Liver (tissue), 9 donors: ENCODE results near the gene PARD3. TPM values are rescaled to one million over a fixed set of nuclear protein-coding genes. Genes with fewer than 3 reads are reported as not detected.

Experiments used
- DNase-seq: peaks from one replicate; pipeline ENCODE4 v3.0.0-alpha.2; 2017; ENCODE audit warnings: low spot score
- H3K27ac ChIP-seq, 2 donors: one replicate each; pipeline ENCODE4 v1.7.0; 2013; ENCODE audit warnings: inconsistent platforms in 2 of 2, low read length in 2 of 2, control low read depth in 1 of 2, low read depth in 1 of 2, mild to moderate bottlenecking in 1 of 2
- H3K27me3 ChIP-seq, 4 donors: one replicate each; pipeline versions ENCODE4 v1.6.1 to v1.7.0; 2013; ENCODE audit warnings: low read length in 3 of 4, inconsistent platforms in 1 of 4, mild to moderate bottlenecking in 1 of 4, moderate library complexity in 1 of 4; ENCODE audit not compliant: control insufficient read depth in 4 of 4, insufficient read depth in 4 of 4
- H3K36me3 ChIP-seq, 4 donors: one replicate each; pipeline versions ENCODE4 v1.6.1 to v1.7.0; 2013; ENCODE audit warnings: low read length in 3 of 4, mild to moderate bottlenecking in 3 of 4, low read depth in 1 of 4, moderate library complexity in 1 of 4; ENCODE audit not compliant: control insufficient read depth in 4 of 4, insufficient read depth in 3 of 4
- H3K4me1 ChIP-seq, 4 donors: one replicate each; pipeline versions ENCODE4 v1.6.1 to v1.7.0; 2013; ENCODE audit warnings: low read length in 3 of 4, mild to moderate bottlenecking in 3 of 4, moderate library complexity in 1 of 4; ENCODE audit not compliant: control insufficient read depth in 4 of 4, insufficient read depth in 4 of 4
- H3K4me3 ChIP-seq, 3 donors: one replicate each; pipeline versions ENCODE4 v1.6.1 to v1.7.0; 2013; ENCODE audit warnings: low read length in 3 of 3, control low read depth in 1 of 3, low read depth in 1 of 3, mild to moderate bottlenecking in 1 of 3
- H3K9ac ChIP-seq, 2 donors: one replicate each; pipeline ENCODE4 v1.7.0; 2013; ENCODE audit warnings: low read length in 2 of 2, mild to moderate bottlenecking in 2 of 2, moderate library complexity in 2 of 2, control low read depth in 1 of 2, low read depth in 1 of 2
- H3K9me3 ChIP-seq, 4 donors: one replicate each; pipeline versions ENCODE4 v1.6.1 to v1.7.0; 2013; ENCODE audit warnings: low read length in 3 of 4; ENCODE audit not compliant: control insufficient read depth in 4 of 4
- EGR1 ChIP-seq, 2 donors: IDR thresholded peaks; 2 replicates each; pipeline ENCODE4 v1.6.1; 2016 to 2018; ENCODE audit warnings: antibody characterized with exemption in 2 of 2, low read depth in 2 of 2
- FOXA1 ChIP-seq: IDR thresholded peaks from 2 replicates; pipeline ENCODE4 v1.6.1; 2016; ENCODE audit warnings: antibody characterized with exemption
- HNF4G ChIP-seq: IDR thresholded peaks from 2 replicates; pipeline ENCODE4 v1.6.1; 2016; ENCODE audit warnings: antibody characterized with exemption
- RAD21 ChIP-seq, 2 donors: IDR thresholded peaks; 2 replicates each; pipeline ENCODE4 v1.6.1; 2016; ENCODE audit warnings: antibody characterized with exemption in 2 of 2, mild to moderate bottlenecking in 2 of 2
- RXRA ChIP-seq, 2 donors: IDR thresholded peaks; 2 replicates each; pipeline ENCODE4 v1.6.1; 2017 to 2018; ENCODE audit warnings: antibody characterized with exemption in 2 of 2, mild to moderate bottlenecking in 1 of 2
- SP1 ChIP-seq: IDR thresholded peaks from 2 replicates; pipeline ENCODE4 v1.6.1; 2018; ENCODE audit warnings: antibody characterized with exemption, mild to moderate bottlenecking
- TAF1 ChIP-seq: conservative IDR thresholded peaks from 2 replicates; pipeline ENCODE4 v1.6.1; 2016; ENCODE audit warnings: antibody characterized with exemption, mild to moderate bottlenecking
- YY1 ChIP-seq: IDR thresholded peaks from 2 replicates; pipeline ENCODE4 v1.6.1; 2016; ENCODE audit warnings: antibody characterized with exemption, mild to moderate bottlenecking
- WGBS: extraction: QIAGEN DNeasy Blood & Tissue Kit; methylation state at CpG from one replicate; pipeline ENCODE4 v1.1.7; 2013; 5-methylcytosine and 5-hydroxymethylcytosine counted together
- polyA plus RNA-seq, 2 donors: library from polyadenylated mRNA; stranded (reverse) in 1 of 2; unstranded in 1 of 2; fragments of 200-250 nt in 1 of 2; fragments of >200 nt in 1 of 2; fragmentation: Nextera tagmentation in 1 of 2; extraction: Ambion mirVana in 1 of 2; gene quantifications; one replicate each; pipeline versions ENCODE4 v1.2.1 to v1.2.3, GENCODE V29; 2013 to 2015
- total RNA-seq, 2 donors: library from RNA; depleted of rRNA; stranded (reverse); fragments of >200 nt; gene quantifications; one replicate each; pipeline ENCODE4 v1.2.3, GENCODE V29; 2014
- TF ChIP-seq, protein P1 (sequence below): fragments of 150-350 bp; IDR thresholded peaks from 2 replicates; pipeline ENCODE4 v1.5.1; 2017; ENCODE audit warnings: improper control_type of control experiment, low read depth, low read length; ENCODE audit not compliant: missing input control
- TF ChIP-seq, protein P2 (sequence below): IDR thresholded peaks from 2 replicates; pipeline ENCODE4 v1.6.1; 2016; ENCODE audit warnings: antibody characterized with exemption
- donor health status: healthy.
- donor health status: healthy.
- donor health status: healthy.
- donor health status: healthy.
- donor health status: healthy.

PARD3 gene
- total and polyA plus RNA-seq, 4 donors = 12.3 to 43.8 (median 13.5) TPM

DNA sequence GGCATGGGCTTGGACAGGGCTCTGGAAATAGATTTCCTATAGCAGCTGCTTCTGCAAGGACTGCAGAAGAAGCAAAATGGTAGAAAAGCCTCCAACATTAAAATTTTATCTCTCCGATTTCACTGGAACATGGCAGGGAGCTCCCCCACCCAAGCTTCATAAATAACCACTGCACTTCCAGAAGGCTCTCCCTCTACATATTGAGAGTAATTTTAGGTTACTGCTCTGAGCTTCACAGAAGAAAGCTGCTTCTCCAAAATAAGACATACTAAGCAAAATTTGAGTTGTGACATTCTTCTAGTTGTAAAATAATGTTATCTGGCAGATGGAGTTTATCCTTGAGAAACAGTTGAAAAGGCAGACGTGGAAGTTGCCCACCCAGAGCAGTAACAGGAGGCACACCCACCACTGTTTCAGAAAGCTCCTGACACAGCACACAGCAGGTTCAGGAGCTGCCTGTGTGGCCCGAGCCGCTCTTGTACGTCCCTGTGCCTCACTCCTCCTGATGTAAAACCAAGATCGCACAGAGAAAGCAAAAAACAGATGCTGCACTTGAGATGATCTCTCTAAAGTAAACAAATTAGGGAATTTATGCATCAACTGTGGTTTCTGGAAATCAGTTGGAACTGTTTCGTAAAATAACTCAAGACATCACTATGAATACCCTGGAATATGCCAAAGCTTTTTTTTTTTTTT, 621.0 kb downstream of the PARD3 start:
- Histone ChIP-seq H3K9ac (no peak overlapping the region), H3K27me3 (no peaks in the 10 kb centered on the region), H3K27ac (peak overlapping the region in 1 of 2 donors; percentile 20), H3K36me3 (no peaks in the 10 kb centered on the region), H3K4me3 (no peak overlapping the region), H3K9me3 (no peaks in the 10 kb centered on the region), H3K4me1 (no peaks in the 10 kb centered on the region)
- WGBS = 79% methylated on average over 7 of the region's 7 CpGs
- TF ChIP-seq RXRA (IDR thresholded peaks at IDR 0.05) (peak in 1 of 2 donors; percentile 13), EGR1 (IDR thresholded peaks at IDR 0.05; ENCODE audit: low read depth in 2 of 2) (no peak), RAD21 (IDR thresholded peaks at IDR 0.05) (peak in 1 of 2 donors; percentile 16)
- TF ChIP-seq, protein P1, sequence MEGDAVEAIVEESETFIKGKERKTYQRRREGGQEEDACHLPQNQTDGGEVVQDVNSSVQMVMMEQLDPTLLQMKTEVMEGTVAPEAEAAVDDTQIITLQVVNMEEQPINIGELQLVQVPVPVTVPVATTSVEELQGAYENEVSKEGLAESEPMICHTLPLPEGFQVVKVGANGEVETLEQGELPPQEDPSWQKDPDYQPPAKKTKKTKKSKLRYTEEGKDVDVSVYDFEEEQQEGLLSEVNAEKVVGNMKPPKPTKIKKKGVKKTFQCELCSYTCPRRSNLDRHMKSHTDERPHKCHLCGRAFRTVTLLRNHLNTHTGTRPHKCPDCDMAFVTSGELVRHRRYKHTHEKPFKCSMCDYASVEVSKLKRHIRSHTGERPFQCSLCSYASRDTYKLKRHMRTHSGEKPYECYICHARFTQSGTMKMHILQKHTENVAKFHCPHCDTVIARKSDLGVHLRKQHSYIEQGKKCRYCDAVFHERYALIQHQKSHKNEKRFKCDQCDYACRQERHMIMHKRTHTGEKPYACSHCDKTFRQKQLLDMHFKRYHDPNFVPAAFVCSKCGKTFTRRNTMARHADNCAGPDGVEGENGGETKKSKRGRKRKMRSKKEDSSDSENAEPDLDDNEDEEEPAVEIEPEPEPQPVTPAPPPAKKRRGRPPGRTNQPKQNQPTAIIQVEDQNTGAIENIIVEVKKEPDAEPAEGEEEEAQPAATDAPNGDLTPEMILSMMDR = no peak
- DNase-seq = no peak

DNA sequence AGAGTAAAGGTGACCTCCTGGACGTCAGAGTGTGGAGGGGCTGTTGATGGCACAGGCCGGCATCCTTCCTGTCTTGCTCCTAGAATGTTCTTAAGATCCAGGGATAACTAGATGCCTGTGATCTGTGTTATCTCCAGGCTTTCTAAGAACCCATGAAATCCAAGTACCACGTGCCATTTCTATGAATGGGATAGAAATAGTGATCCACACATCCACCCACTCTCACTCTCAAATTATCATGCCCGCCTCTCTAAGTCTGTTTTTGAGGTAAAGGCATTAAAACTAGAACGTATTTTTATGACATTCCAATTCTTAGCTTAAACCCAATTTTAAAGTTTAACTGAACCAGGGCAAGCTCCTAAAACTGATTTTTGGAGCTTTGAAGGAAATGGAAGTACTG, 622.5 kb downstream of the PARD3 start:
- WGBS = 82% methylated on average over 5 of the region's 5 CpGs
- H3K4me1 ChIP-seq = no peaks in the 10 kb centered on the region

DNA sequence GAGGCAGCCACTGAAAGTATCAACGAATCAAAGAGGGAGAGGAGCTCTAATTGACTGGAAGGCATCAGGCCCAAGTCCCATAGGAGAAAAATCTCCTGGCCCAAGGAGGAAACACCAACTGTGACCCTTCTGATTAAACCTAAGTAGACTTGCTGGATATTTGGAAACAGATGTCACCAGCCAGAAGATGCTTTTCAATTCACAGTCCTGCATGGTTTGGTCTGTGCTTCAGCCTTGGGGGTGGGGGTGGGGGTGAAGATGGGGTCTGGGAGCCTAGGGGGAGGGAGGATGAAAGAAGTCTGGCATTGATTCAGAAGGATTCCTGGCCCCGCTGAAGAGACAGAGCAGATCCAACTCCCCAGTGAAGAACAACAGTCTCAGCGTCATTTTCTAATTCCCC, 623.7 kb downstream of the PARD3 start:
- H3K9me3 ChIP-seq = no peaks in the 10 kb centered on the region
- H3K36me3 ChIP-seq = no peaks in the 10 kb centered on the region
- H3K4me1 ChIP-seq = no peaks in the 10 kb centered on the region
- no peaks in the 10 kb centered on the region for H3K27me3 ChIP-seq
- 84% methylated on average over 3 of the region's 3 CpGs for WGBS
- H3K27ac ChIP-seq = no peak overlapping the region
- DNase-seq = no peak
- no peak overlapping the region for H3K9ac ChIP-seq
- H3K4me3 ChIP-seq = no peak overlapping the region
- TF ChIP-seq SP1 (no peak), TAF1 (no peak), FOXA1 (no peak), EGR1 (IDR thresholded peaks at IDR 0.05; ENCODE audit: low read depth in 2 of 2) (no peak)
- TF ChIP-seq, protein P2, sequence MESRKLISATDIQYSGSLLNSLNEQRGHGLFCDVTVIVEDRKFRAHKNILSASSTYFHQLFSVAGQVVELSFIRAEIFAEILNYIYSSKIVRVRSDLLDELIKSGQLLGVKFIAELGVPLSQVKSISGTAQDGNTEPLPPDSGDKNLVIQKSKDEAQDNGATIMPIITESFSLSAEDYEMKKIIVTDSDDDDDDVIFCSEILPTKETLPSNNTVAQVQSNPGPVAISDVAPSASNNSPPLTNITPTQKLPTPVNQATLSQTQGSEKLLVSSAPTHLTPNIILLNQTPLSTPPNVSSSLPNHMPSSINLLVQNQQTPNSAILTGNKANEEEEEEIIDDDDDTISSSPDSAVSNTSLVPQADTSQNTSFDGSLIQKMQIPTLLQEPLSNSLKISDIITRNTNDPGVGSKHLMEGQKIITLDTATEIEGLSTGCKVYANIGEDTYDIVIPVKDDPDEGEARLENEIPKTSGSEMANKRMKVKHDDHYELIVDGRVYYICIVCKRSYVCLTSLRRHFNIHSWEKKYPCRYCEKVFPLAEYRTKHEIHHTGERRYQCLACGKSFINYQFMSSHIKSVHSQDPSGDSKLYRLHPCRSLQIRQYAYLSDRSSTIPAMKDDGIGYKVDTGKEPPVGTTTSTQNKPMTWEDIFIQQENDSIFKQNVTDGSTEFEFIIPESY = no peak
- TF ChIP-seq, protein P1 = no peak

More for the DNA sequence above, 622.5 kb downstream of the PARD3 start:
- H3K9ac ChIP-seq = no peak overlapping the region
- no peaks in the 10 kb centered on the region for H3K36me3 ChIP-seq
- no peak overlapping the region for H3K4me3 ChIP-seq
- no peak for DNase-seq
- no peaks in the 10 kb centered on the region for H3K27me3 ChIP-seq
- TF ChIP-seq, protein P2 = no peak
- TF ChIP-seq, protein P1 = no peak
- TF ChIP-seq HNF4G = no peak
- no peak for TF ChIP-seq RAD21 (IDR thresholded peaks at IDR 0.05)
- TF ChIP-seq YY1 = no peak
- no peak for TF ChIP-seq RXRA (IDR thresholded peaks at IDR 0.05)
- H3K9me3 ChIP-seq = no peaks in the 10 kb centered on the region
- no peak overlapping the region for H3K27ac ChIP-seq
